Esophagus muscularis mucosa (tissue), 4 donors: ENCODE results near the gene CCDC3. TPM values are rescaled to one million over a fixed set of nuclear protein-coding genes. Genes with fewer than 3 reads are reported as not detected.

Experiments used
- DNase-seq: peaks from one replicate; pipeline ENCODE4 v3.0.0-alpha.2; 2017; ENCODE audit errors: extremely low spot score
- H3K27ac ChIP-seq, 4 donors: fragments of 200-600 bp; sonication (generic); replicated peaks in 1 of 4; 1 replicate in 3 of 4; 2 replicates in 1 of 4; pipeline ENCODE4 v1.5.1; 2016 to 2019; ENCODE audit warnings: mild to moderate bottlenecking in 1 of 4
- H3K27me3 ChIP-seq, 4 donors: fragments of 200-600 bp; sonication (generic); one replicate each; pipeline versions ENCODE4 v1.5.1 to v1.6.0; 2016 to 2019
- H3K36me3 ChIP-seq, 4 donors: fragments of 200-600 bp; sonication (generic); one replicate each; pipeline ENCODE4 v1.5.1; 2016 to 2019
- H3K4me1 ChIP-seq, 4 donors: fragments of 200-600 bp; sonication (generic); one replicate each; pipeline ENCODE4 v1.5.1; 2016 to 2019
- H3K4me3 ChIP-seq, 4 donors: fragments of 200-600 bp; sonication (generic); 1 replicate in 2 of 4; 2 replicates in 2 of 4; pipeline ENCODE4 v1.5.1; 2016 to 2019; ENCODE audit warnings: mild to moderate bottlenecking in 4 of 4, moderate library complexity in 1 of 4
- H3K9me3 ChIP-seq, 4 donors: fragments of 200-600 bp; sonication (generic); 1 replicate in 3 of 4; 2 replicates in 1 of 4; pipeline ENCODE4 v1.5.1; 2016 to 2019
- CTCF ChIP-seq, 3 experiments: fragments of 200-600 bp in 2 of 3; fragments of 450-650 bp in 1 of 3; sonication (generic) in 2 of 3; IDR thresholded peaks; one replicate each; pipeline ENCODE4 v1.5.1; 2017 to 2019; ENCODE audit warnings: antibody characterized with exemption in 3 of 3, mild to moderate bottlenecking in 2 of 3, moderate library complexity in 1 of 3
- EP300 ChIP-seq: sonication (generic); formaldehyde crosslinking; IDR thresholded peaks from one replicate; pipeline ENCODE4 v1.6.1; 2017; ENCODE audit warnings: antibody characterized with exemption
- POLR2A ChIP-seq: fragments of 450-650 bp; IDR thresholded peaks from one replicate; pipeline ENCODE4 v1.6.1; 2017; ENCODE audit warnings: antibody characterized with exemption, moderate library complexity, mild to moderate bottlenecking, low read depth
- POLR2AphosphoS5 ChIP-seq, 2 donors: sonication (generic); formaldehyde crosslinking; IDR thresholded peaks; one replicate each; pipeline ENCODE4 v1.6.1; 2017; ENCODE audit warnings: antibody characterized with exemption in 2 of 2
- WGBS: methylation state at CpG from one replicate; pipeline ENCODE4 v1.1.5; 2018; 5-methylcytosine and 5-hydroxymethylcytosine counted together
- intact Hi-C: fragments of 100-400 bp; cut with DNase I; formaldehyde crosslinking; loops from one replicate; pipeline ENCODE4 v1.15.1; 2023
- total RNA-seq, 4 donors: library from RNA; depleted of rRNA; stranded (reverse); fragments of >200 nt; gene quantifications; one replicate each; pipeline versions ENCODE4 v1.1.0 to v1.2.1, GENCODE V29; 2016

CCDC3 gene
- total RNA-seq, 4 donors from 2014 or later = 23.7 to 79.1 (median 44.3) TPM

GRCh38 chr10:13023754-13024153 is 22.2 kb upstream of the CCDC3 start:
- WGBS = 83% methylated on average over 2 of the region's 2 CpGs
- Histone ChIP-seq H3K4me3 (no peak overlapping the region), H3K4me1 (no peaks in the 10 kb centered on the region), H3K27me3 (no peaks in the 10 kb centered on the region), H3K36me3 (no peaks in the 10 kb centered on the region), H3K27ac (no peak overlapping the region), H3K9me3 (peaks cover 0 to 15% (median 6%) of the 10 kb centered on the region in 4 donors)
- no peak for TF ChIP-seq CTCF (IDR thresholded peaks at IDR 0.05)
- no peak for TF ChIP-seq EP300
- TF ChIP-seq POLR2AphosphoS5 (IDR thresholded peaks at IDR 0.05) = no peak
- TF ChIP-seq POLR2A = no peak
- intact Hi-C loops = no loop called here
- DNase-seq = no peak

GRCh38 chr10:13019280-13019679 is 17.8 kb upstream of the CCDC3 start:
- Histone ChIP-seq H3K9me3 (peaks cover 0 to 13% (median 6%) of the 10 kb centered on the region in 4 donors), H3K4me3 (no peak overlapping the region), H3K4me1 (no peaks in the 10 kb centered on the region), H3K27ac (no peak overlapping the region), H3K27me3 (no peaks in the 10 kb centered on the region), H3K36me3 (no peaks in the 10 kb centered on the region)
- intact Hi-C loops = no loop called here
- no peak for TF ChIP-seq POLR2A
- no peak for TF ChIP-seq EP300
- no peak for TF ChIP-seq CTCF (IDR thresholded peaks at IDR 0.05)
- TF ChIP-seq POLR2AphosphoS5 (IDR thresholded peaks at IDR 0.05) = no peak
- no peak for DNase-seq
- 79% methylated on average over 8 of the region's 8 CpGs for WGBS

- TF ChIP-seq POLR2AphosphoS5 (IDR thresholded peaks at IDR 0.05) (no peak), EP300 (no peak), CTCF (IDR thresholded peaks at IDR 0.05) (no peak), POLR2A (no peak)
- Histone ChIP-seq H3K4me1 (no peaks in the 10 kb centered on the region), H3K9me3 (peaks cover 0 to 10% (median 3%) of the 10 kb centered on the region in 4 donors), H3K36me3 (no peaks in the 10 kb centered on the region), H3K27me3 (no peaks in the 10 kb centered on the region), H3K4me3 (no peak overlapping the region), H3K27ac (no peak overlapping the region)
- intact Hi-C loops = no loop called here
- DNase-seq = no peak
- 70% methylated on average over 3 of the region's 3 CpGs for WGBS
Measured at GRCh38 chr10:13018171-13018570, 16.7 kb upstream of the CCDC3 start.

- peak; percentile 88 for DNase-seq
- H3K4me3 ChIP-seq = no peak overlapping the region
- WGBS = 87% methylated on average over 10 of the region's 10 CpGs
- no peaks in the 10 kb centered on the region for H3K27me3 ChIP-seq
- H3K36me3 ChIP-seq = no peaks in the 10 kb centered on the region
- no peaks in the 10 kb centered on the region for H3K4me1 ChIP-seq
- intact Hi-C loops = no loop called here
- TF ChIP-seq EP300 (no peak), POLR2A (no peak), CTCF (IDR thresholded peaks at IDR 0.05) (no peak), POLR2AphosphoS5 (IDR thresholded peaks at IDR 0.05) (no peak)
- H3K9me3 ChIP-seq = peaks cover 0 to 15% (median 6%) of the 10 kb centered on the region in 4 donors
- H3K27ac ChIP-seq = no peak overlapping the region
Measured at GRCh38 chr10:13016886-13017285, 15.4 kb upstream of the CCDC3 start.

- peak; percentile 57 for DNase-seq
- TF ChIP-seq POLR2AphosphoS5 (IDR thresholded peaks at IDR 0.05) (no peak), EP300 (no peak), POLR2A (no peak), CTCF (IDR thresholded peaks at IDR 0.05) (no peak)
- WGBS = 41% methylated on average over 5 of the region's 5 CpGs
- no peaks in the 10 kb centered on the region for H3K27me3 ChIP-seq
- intact Hi-C loops = no loop called here
- H3K4me1 ChIP-seq = no peaks in the 10 kb centered on the region
- H3K4me3 ChIP-seq = no peak overlapping the region
- H3K36me3 ChIP-seq = no peaks in the 10 kb centered on the region
- H3K27ac ChIP-seq = no peak overlapping the region
- H3K9me3 ChIP-seq = peaks cover 0 to 15% (median 7%) of the 10 kb centered on the region in 4 donors
Measured at GRCh38 chr10:13016426-13016825, 14.9 kb upstream of the CCDC3 start.
